DND-41 (cell line): Measurements from ENCODE around the gene FRYL.

Experiments
- ATAC-seq: fragments of 200-7000 bp; cut with Tn5 transposase; 3 replicates; pipeline ENCODE4 v1.9.1; 2021; ENCODE audit warnings: low read depth; ENCODE audit not compliant: insufficient read depth
- DNase-seq: peaks from one replicate; pipeline ENCODE4 v3.0.0-alpha.2; 2020
- H2AFZ ChIP-seq: 2 replicates; pipeline ENCODE4 v1.6.0; 2012; ENCODE audit warnings: low read depth, low read length
- H3K27ac ChIP-seq: 2 replicates; pipeline ENCODE4 v1.5.1; 2012; ENCODE audit warnings: low read length, inconsistent platforms
- H3K27me3 ChIP-seq: fragments of 200-600 bp; sonication (generic); 2 replicates; pipeline ENCODE4 v1.6.0; 2012; ENCODE audit warnings: low read length, mild to moderate bottlenecking, inconsistent platforms; ENCODE audit not compliant: insufficient read depth, poor library complexity
- H3K36me3 ChIP-seq: 2 replicates; pipeline ENCODE4 v1.5.1; 2012; ENCODE audit warnings: low read length, inconsistent platforms; ENCODE audit not compliant: insufficient read depth
- H3K4me1 ChIP-seq: 2 replicates; pipeline ENCODE4 v1.5.1; 2012; ENCODE audit warnings: mild to moderate bottlenecking, low read length; ENCODE audit not compliant: insufficient read depth
- H3K4me2 ChIP-seq: 2 replicates; pipeline ENCODE4 v1.6.0; 2012; ENCODE audit warnings: mild to moderate bottlenecking, moderate library complexity, low read length, inconsistent platforms; ENCODE audit not compliant: insufficient read depth
- H3K4me3 ChIP-seq, 2 experiments: fragments of 200-600 bp in 1 of 2; shearing (Covaris generic) in 1 of 2; 2 replicates each; pipeline ENCODE4 v1.5.1; 2012 to 2016; ENCODE audit warnings: inconsistent platforms in 2 of 2, low read length in 2 of 2, mild to moderate bottlenecking in 2 of 2, low read depth in 1 of 2, moderate library complexity in 1 of 2
- H3K79me2 ChIP-seq: 2 replicates; pipeline ENCODE4 v1.6.0; 2012; ENCODE audit warnings: low read length, inconsistent platforms; ENCODE audit not compliant: insufficient read depth
- H3K9ac ChIP-seq: 2 replicates; pipeline ENCODE4 v1.6.0; 2012; ENCODE audit warnings: low read depth, mild to moderate bottlenecking, inconsistent platforms, low read length, moderate library complexity
- H3K9me3 ChIP-seq: 2 replicates; pipeline ENCODE4 v1.5.1; 2012; ENCODE audit warnings: low read length, moderate library complexity, mild to moderate bottlenecking, inconsistent platforms; ENCODE audit not compliant: insufficient read depth, severe bottlenecking
- H4K20me1 ChIP-seq: 2 replicates; pipeline ENCODE4 v1.6.0; 2012; ENCODE audit warnings: low read length; ENCODE audit not compliant: insufficient read depth
- EZH2 ChIP-seq: IDR thresholded peaks from 3 replicates; pipeline ENCODE4 v1.6.1; 2012; ENCODE audit warnings: borderline replicate concordance, low read depth, mild to moderate bottlenecking, moderate library complexity, low read length, inconsistent platforms; ENCODE audit not compliant: severe bottlenecking
- TF ChIP-seq, protein P1 (sequence below): IDR thresholded peaks from 2 replicates; pipeline ENCODE4 v1.5.1; 2012; ENCODE audit warnings: borderline replicate concordance, low read length, moderate library complexity, mild to moderate bottlenecking; ENCODE audit not compliant: poor library complexity, severe bottlenecking; ENCODE audit errors: extremely low read depth

The FRYL gene

DNA sequence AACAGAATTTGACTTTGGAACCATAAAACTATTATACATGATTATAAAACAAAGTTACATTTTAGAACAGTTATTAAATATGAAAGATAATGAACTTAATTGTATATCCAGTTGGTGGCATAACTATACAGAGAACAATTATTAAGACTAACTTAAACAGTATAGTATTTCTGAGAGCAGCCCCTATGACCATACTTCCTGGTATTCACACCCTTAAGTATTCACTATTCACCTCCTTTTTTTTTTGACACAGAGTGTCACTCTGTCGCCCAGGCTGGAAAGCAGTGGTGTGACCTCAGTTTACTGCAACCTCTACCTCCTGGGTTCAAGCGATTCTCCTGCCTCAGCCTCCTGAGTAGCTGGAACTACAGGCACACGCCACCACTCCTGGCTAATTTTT, 74.5 kb downstream of the FRYL start:
- H4K20me1 ChIP-seq: peaks cover 31% of the 10 kb centered on the region
- no peaks in the 10 kb centered on the region for H3K27me3 ChIP-seq
- peaks cover 90% of the 10 kb centered on the region for H3K79me2 ChIP-seq
- no peak overlapping the region for H3K9ac ChIP-seq
- peaks cover 41% of the 10 kb centered on the region for H3K36me3 ChIP-seq
- no peak overlapping the region for H3K27ac ChIP-seq
- H3K4me1 ChIP-seq: no peaks in the 10 kb centered on the region
- no peak overlapping the region for H3K4me3 ChIP-seq
- no peak overlapping the region for H3K4me2 ChIP-seq
- no peak for TF ChIP-seq EZH2
- TF ChIP-seq, protein P1, sequence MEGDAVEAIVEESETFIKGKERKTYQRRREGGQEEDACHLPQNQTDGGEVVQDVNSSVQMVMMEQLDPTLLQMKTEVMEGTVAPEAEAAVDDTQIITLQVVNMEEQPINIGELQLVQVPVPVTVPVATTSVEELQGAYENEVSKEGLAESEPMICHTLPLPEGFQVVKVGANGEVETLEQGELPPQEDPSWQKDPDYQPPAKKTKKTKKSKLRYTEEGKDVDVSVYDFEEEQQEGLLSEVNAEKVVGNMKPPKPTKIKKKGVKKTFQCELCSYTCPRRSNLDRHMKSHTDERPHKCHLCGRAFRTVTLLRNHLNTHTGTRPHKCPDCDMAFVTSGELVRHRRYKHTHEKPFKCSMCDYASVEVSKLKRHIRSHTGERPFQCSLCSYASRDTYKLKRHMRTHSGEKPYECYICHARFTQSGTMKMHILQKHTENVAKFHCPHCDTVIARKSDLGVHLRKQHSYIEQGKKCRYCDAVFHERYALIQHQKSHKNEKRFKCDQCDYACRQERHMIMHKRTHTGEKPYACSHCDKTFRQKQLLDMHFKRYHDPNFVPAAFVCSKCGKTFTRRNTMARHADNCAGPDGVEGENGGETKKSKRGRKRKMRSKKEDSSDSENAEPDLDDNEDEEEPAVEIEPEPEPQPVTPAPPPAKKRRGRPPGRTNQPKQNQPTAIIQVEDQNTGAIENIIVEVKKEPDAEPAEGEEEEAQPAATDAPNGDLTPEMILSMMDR: no peak
- no peaks in the 10 kb centered on the region for H3K9me3 ChIP-seq
- ATAC-seq: no peak
- DNase-seq: no peak
- H2AFZ ChIP-seq: no peak overlapping the region

DNA sequence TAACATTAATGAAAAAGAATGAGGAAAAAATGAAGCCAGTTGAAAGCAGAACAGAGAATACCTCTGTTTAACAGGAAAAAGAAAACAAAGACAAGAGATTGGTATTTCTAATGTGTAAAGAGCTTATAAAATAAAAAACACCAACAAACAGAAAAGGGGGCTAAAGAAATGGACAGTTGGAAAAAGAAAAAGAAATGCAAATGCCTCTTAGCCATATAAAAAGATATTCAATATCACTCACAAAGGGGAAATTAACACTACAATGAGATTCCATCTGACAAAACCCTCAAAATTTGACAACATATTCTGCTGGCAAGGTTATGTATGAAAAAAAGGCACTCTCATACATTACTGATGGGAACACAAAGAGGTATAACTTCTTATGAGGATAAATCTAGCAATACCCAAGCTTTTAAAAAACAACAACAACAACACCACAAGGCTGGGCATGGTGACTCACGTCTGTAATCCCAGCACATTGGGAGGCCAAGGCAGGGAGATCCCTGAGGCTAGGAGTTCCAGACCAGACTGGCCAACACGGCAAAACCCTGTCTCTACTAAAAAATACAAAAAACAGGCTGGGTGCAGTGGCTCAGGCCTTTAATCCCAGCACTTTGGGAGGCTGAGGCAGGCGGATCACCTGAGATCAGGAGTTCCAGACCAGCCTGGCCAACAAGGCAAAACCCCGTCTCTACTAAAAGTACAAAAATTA, 75.8 kb downstream of the FRYL start:
- Histone ChIP-seq H2AFZ (no peak overlapping the region), H3K4me1 (no peaks in the 10 kb centered on the region), H4K20me1 (peaks cover 28% of the 10 kb centered on the region), H3K36me3 (peaks cover 28% of the 10 kb centered on the region), H3K9ac (no peak overlapping the region), H3K4me2 (no peak overlapping the region), H3K79me2 (peaks cover 88% of the 10 kb centered on the region), H3K4me3 (no peak overlapping the region), H3K27ac (no peak overlapping the region), H3K27me3 (no peaks in the 10 kb centered on the region), H3K9me3 (no peaks in the 10 kb centered on the region)
- TF ChIP-seq, protein P1: no peak
- no peak for TF ChIP-seq EZH2
- no peak for ATAC-seq
- no peak for DNase-seq

DNA sequence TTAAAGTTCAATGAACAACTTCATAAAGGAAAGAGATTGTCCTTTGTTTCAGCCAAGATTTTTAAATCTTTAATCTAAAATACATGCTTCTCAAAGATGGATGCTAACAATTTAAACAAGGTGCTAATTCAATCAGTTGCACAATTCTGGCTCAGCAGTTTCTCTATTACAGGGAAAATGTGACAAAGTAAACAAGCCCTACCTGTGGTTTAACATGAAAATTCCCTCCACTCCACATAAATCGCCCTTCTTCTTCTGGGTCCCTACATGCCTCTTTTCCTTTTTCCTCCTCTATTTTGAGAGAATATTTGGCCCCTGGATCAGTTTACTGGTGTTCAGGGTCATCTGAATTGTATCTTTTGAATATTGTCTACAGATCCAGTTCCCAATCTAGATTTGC, 80.6 kb downstream of the FRYL start:
- Histone ChIP-seq H3K4me3 (no peak overlapping the region), H3K36me3 (0 out of 2 replicates have a peak, but pooled peaks cover 16% of the 10 kb centered on the region), H3K4me2 (no peak overlapping the region), H3K27me3 (no peaks in the 10 kb centered on the region), H4K20me1 (peaks cover 45% of the 10 kb centered on the region), H3K79me2 (peaks cover 97% of the 10 kb centered on the region), H2AFZ (no peak overlapping the region), H3K27ac (no peak overlapping the region), H3K4me1 (no peaks in the 10 kb centered on the region), H3K9ac (no peak overlapping the region), H3K9me3 (no peaks in the 10 kb centered on the region)
- ATAC-seq: no peak
- DNase-seq: no peak
- TF ChIP-seq, protein P1: no peak
- TF ChIP-seq EZH2: no peak
